ENCODE data around the gene SPG7.
"Not testable (repeated sequence)": the region's sequence is repeated elsewhere in the genome, so short reads cannot be mapped to it uniquely, and the experiment has no call there.

Gene SPG7

GRCh38 chr16:89564476-89565255 lies 56.5 kb downstream of the SPG7 start:
- peak; percentile 25 for DNase-seq (ENCODE audit: low spot score)

- DNase-seq (ENCODE audit: low spot score), result no peak
Measured at GRCh38 chr16:89565256-89565505, 57.0 kb downstream of the SPG7 start.

- peak; percentile 64 for DNase-seq (ENCODE audit: low spot score)
Measured at GRCh38 chr16:89565506-89566372, 57.5 kb downstream of the SPG7 start.

GRCh38 chr16:89567656-89568594 lies 59.7 kb downstream of the SPG7 start:
- no peak for DNase-seq (ENCODE audit: low spot score)

- DNase-seq (ENCODE audit: low spot score), result no peak
Measured at GRCh38 chr16:89569506-89570341, 61.5 kb downstream of the SPG7 start.

GRCh38 chr16:89570342-89570923 lies 62.2 kb downstream of the SPG7 start:
- no peak for DNase-seq (ENCODE audit: low spot score)

GRCh38 chr16:89570983-89571598 lies 62.9 kb downstream of the SPG7 start:
- not testable (repeated sequence) for DNase-seq (ENCODE audit: low spot score)

GRCh38 chr16:89571636-89572035 lies 63.4 kb downstream of the SPG7 start:
- no peak for DNase-seq (ENCODE audit: low spot score)

GRCh38 chr16:89572073-89572484 lies 63.9 kb downstream of the SPG7 start:
- DNase-seq (ENCODE audit: low spot score), result no peak

- no peak for DNase-seq (ENCODE audit: low spot score)
Measured at GRCh38 chr16:89572485-89573205, 64.4 kb downstream of the SPG7 start.

GRCh38 chr16:89573826-89574680 lies 65.8 kb downstream of the SPG7 start:
- no peak for DNase-seq (ENCODE audit: low spot score)

GRCh38 chr16:89574681-89575246 lies 66.6 kb downstream of the SPG7 start:
- DNase-seq (ENCODE audit: low spot score), result peak; percentile 77

- peak; percentile 25 for DNase-seq (ENCODE audit: low spot score)
Measured at GRCh38 chr16:89575247-89576152, 67.3 kb downstream of the SPG7 start, which contains the start of gene CPNE7. TSS of gene CPNE7 (plus strand) at chr16:89575758. CDS start at chr16:89575898, 140 bp downstream.

GRCh38 chr16:89576153-89577054 lies 68.2 kb downstream of the SPG7 start:
- DNase-seq (ENCODE audit: low spot score), result no peak

GRCh38 chr16:89577055-89577759 lies 69.0 kb downstream of the SPG7 start:
- DNase-seq (ENCODE audit: low spot score), result no peak

- DNase-seq (ENCODE audit: low spot score), result no peak
Measured at GRCh38 chr16:89579351-89579750, 71.1 kb downstream of the SPG7 start.
